AG09319 (cell line): ENCODE results near the gene CSRP1.

Experiments used
- DNase-seq: peaks from one replicate; pipeline ENCODE4 v3.0.0-alpha.2; 2010; ENCODE audit warnings: low read depth; ENCODE audit errors: extremely low read depth
- TF ChIP-seq, protein P1 (sequence below): IDR thresholded peaks from 2 replicates; pipeline ENCODE4 v1.5.1; 2011; ENCODE audit warnings: low read depth, mild to moderate bottlenecking, inconsistent platforms, low read length, moderate library complexity

The CSRP1 gene

GRCh38 chr1:201509601-201510374 is 2.9 kb upstream of the CSRP1 start:
- TF ChIP-seq, protein P1, sequence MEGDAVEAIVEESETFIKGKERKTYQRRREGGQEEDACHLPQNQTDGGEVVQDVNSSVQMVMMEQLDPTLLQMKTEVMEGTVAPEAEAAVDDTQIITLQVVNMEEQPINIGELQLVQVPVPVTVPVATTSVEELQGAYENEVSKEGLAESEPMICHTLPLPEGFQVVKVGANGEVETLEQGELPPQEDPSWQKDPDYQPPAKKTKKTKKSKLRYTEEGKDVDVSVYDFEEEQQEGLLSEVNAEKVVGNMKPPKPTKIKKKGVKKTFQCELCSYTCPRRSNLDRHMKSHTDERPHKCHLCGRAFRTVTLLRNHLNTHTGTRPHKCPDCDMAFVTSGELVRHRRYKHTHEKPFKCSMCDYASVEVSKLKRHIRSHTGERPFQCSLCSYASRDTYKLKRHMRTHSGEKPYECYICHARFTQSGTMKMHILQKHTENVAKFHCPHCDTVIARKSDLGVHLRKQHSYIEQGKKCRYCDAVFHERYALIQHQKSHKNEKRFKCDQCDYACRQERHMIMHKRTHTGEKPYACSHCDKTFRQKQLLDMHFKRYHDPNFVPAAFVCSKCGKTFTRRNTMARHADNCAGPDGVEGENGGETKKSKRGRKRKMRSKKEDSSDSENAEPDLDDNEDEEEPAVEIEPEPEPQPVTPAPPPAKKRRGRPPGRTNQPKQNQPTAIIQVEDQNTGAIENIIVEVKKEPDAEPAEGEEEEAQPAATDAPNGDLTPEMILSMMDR: no peak
- DNase-seq: no peak

- no peak for DNase-seq
- TF ChIP-seq, protein P1: no peak
These were observed 1.9 kb upstream of the CSRP1 start for GRCh38 chr1:201508809-201509208.

DNA sequence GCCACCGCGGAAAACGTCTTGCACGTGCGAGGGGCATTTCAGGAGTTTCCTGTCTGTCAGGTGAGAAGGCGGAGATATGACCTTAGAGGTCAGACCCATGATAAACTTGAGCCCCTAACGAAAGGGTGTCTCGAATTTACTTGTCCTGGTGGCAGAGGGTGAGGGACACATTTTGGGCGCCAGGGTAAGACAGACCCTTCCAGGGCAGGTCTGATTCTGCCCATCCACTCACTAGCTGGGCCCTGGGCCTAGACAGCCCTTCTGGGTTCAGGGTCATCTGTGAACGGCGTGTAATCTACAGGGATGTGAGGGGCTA is 395 bp upstream of the CSRP1 start:
- TF ChIP-seq, protein P1: no peak
- no peak for DNase-seq

DNA sequence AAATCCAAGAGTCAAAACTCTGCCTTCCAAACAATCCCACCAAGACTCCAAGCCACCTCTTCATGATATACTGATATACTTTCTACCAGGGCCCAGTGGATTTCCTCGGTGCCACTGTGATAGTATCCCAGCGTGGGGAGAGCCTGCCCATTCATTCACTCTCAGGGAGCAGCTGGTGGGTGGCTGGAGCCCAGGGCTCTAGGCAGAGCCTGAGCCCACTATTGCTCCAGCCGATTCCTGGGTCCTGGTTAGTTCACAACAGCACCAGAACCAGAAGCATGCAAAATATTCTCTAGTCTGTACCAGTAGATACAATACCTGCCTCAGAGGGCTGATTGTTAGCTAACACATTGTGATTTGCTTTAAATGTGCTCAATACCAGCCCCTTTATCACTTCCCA is 831 bp downstream of the CSRP1 start:
- no peak for DNase-seq
- TF ChIP-seq, protein P1: no peak

DNA sequence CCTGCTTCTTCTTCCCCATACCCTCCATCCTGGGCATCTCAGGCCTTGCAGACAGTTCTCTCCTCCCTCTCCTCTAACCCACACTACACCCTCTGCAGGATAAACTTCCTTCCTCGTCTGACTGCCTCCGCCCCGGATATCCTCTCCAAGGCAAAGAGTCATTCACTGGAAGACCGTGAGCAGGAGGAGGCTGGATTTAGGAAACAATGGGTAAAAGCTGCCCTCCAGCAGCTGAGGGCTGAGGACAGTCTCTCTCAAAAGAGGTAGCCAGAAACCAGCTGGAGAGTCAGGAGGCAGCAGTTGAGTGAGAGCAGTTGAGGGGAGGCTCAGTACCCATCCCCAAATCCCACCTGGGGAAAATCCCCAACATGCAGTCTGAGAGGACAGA is 1.4 kb downstream of the CSRP1 start:
- TF ChIP-seq, protein P1: no peak; the same call in 1 of the 2 replicates
- DNase-seq: no peak

DNA sequence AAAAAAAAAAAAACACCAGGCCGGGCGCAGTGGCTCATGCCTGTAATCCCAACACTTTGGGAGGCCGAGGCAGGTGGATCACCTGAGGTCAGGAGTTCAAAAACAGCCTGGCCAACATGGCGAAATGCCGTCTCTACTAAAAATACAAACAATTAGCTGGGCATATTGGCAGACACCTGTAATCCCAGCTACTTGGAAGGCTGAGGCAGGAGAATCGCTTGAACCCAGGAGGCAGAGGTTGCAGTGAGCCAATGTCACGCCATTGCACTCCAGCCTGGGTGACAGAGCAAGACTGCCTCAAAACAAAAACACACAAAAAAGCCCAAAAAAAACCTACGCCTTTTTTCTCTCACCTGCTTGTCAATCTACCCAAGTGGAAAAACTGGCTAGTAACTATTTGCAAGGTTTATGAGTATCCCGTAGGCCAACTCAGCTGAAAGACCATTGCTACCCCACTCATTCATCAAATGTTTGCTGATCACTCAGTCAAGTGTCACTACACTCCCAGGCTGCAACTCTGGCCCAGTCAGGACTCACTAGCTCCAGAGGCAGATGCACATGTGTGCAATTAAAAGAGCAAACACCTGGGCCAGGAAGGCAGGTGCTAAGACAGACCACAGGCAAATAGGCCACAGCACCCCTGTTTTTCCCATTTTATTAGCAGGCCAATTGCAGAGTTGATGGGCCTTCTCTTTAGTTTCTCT is 2.0 kb downstream of the CSRP1 start:
- TF ChIP-seq, protein P1: no peak
- DNase-seq: no peak

- TF ChIP-seq, protein P1: no peak
- DNase-seq: no peak
These were observed 2.7 kb downstream of the CSRP1 start for GRCh38 chr1:201504179-201504631.
